Jurkat, Clone E6-1 (cell line): ENCODE measurements around the gene PRUNE2.

Source experiments
- DNase-seq: peaks from one replicate; pipeline ENCODE4 v3.0.0-alpha.2; 2011; ENCODE audit warnings: low read depth, low spot score
- H3K4me3 ChIP-seq: 2 replicates; pipeline ENCODE4 v1.5.1; 2011; ENCODE audit warnings: mild to moderate bottlenecking, low read length, control low read depth, moderate library complexity

The PRUNE2 gene

GRCh38 chr9:76573905-76574760 lies 331.8 kb downstream of the PRUNE2 start:
- no peak for DNase-seq
- no peak overlapping the region for H3K4me3 ChIP-seq

- H3K4me3 ChIP-seq, result no peak overlapping the region
- no peak for DNase-seq
Observed at GRCh38 chr9:76573408-76573807, 332.5 kb downstream of the PRUNE2 start.

- DNase-seq, result no peak
- no peak overlapping the region for H3K4me3 ChIP-seq
Observed at GRCh38 chr9:76572151-76572550, 333.8 kb downstream of the PRUNE2 start.

- no peak overlapping the region for H3K4me3 ChIP-seq
- no peak for DNase-seq
Observed at GRCh38 chr9:76571743-76572146, 334.2 kb downstream of the PRUNE2 start.

- no peak for DNase-seq
- no peak overlapping the region for H3K4me3 ChIP-seq
Observed at GRCh38 chr9:76571288-76571687, 334.6 kb downstream of the PRUNE2 start.

- H3K4me3 ChIP-seq, result no peak overlapping the region
- no peak for DNase-seq
Observed at GRCh38 chr9:76570826-76571225, 335.1 kb downstream of the PRUNE2 start.

GRCh38 chr9:76567086-76567485 lies 338.8 kb downstream of the PRUNE2 start:
- no peak overlapping the region for H3K4me3 ChIP-seq
- no peak for DNase-seq

- H3K4me3 ChIP-seq, result no peak overlapping the region
- DNase-seq, result no peak
Observed at GRCh38 chr9:76564297-76564696, 341.6 kb downstream of the PRUNE2 start.

GRCh38 chr9:76562511-76562911 lies 343.4 kb downstream of the PRUNE2 start:
- DNase-seq, result no peak
- no peak overlapping the region for H3K4me3 ChIP-seq

GRCh38 chr9:76561900-76562299 lies 344.0 kb downstream of the PRUNE2 start:
- no peak for DNase-seq
- no peak overlapping the region for H3K4me3 ChIP-seq
